A549 (cell line): ENCODE results near the gene C1orf185. TPM values are rescaled to one million over a fixed set of nuclear protein-coding genes. Genes with fewer than 3 reads are reported as not detected.

Experiments
- ATAC-seq, 2 experiments: fragments of 200-7000 bp in 1 of 2; fragments of >200 bp in 1 of 2; cut with Nextera tagmentation in 1 of 2; cut with Tn5 transposase in 1 of 2; 3 replicates each; pipeline versions ENCODE4 v1.8.0 to v1.9.1; 2018 to 2020; ENCODE audit warnings: mild to moderate bottlenecking in 1 of 2, moderate library complexity in 1 of 2
- CTCF ChIA-PET: fragments of 300-600 bp; sonication (Branson Sonifier 250); formaldehyde crosslinking; extraction: SDS; loops from one replicate; lab custom pipeline; 2021; ENCODE audit warnings: antibody characterized with exemption, inconsistent platforms; lab: Yijun Ruan, JAX
- POLR2A ChIA-PET: fragments of 350-600 bp; formaldehyde crosslinking; extraction: SDS; loops from one replicate; lab custom pipeline; 2021; ENCODE audit warnings: antibody characterized with exemption, inconsistent platforms; lab: Yijun Ruan, JAX
- DNase-seq, 2 experiments: peaks; one replicate each; pipeline versions ENCODE4 v3.0.0 to v3.0.0-alpha.2; 2011 to 2016; ENCODE audit warnings: low read depth in 1 of 2, low spot score in 1 of 2
- FAIRE-seq: peaks from 2 replicates; lab custom pipeline; 2011; peaks lifted over from hg19 to GRCh38; lab: Jason Lieb, UNC
- H3K27ac ChIP-seq, 2 experiments: fragments of >200 bp; sonication (Bioruptor Twin); formaldehyde crosslinking; 3 replicates each; pipeline ENCODE4 v1.5.1; 2016 to 2017
- H3K4me1 ChIP-seq: fragments of >200 bp; sonication (Bioruptor Twin); formaldehyde crosslinking; 3 replicates; pipeline ENCODE4 v1.6.1; 2016
- H3K4me2 ChIP-seq: fragments of >200 bp; sonication (Bioruptor Twin); formaldehyde crosslinking; 3 replicates; pipeline ENCODE4 v1.6.1; 2016
- H3K4me3 ChIP-seq: fragments of >200 bp; sonication (Bioruptor Twin); formaldehyde crosslinking; 3 replicates; pipeline ENCODE4 v1.5.1; 2016
- H3K9me3 ChIP-seq: fragments of >200 bp; sonication (Bioruptor Twin); formaldehyde crosslinking; 3 replicates; pipeline ENCODE4 v1.6.1; 2016
- BCL3 ChIP-seq: fragments of >200 bp; sonication (Bioruptor Twin); formaldehyde crosslinking; IDR thresholded peaks from 3 replicates; pipeline ENCODE4 v1.6.1; 2016
- CBX2 ChIP-seq: fragments of 200-600 bp; sonication (generic); IDR thresholded peaks from 2 replicates; pipeline ENCODE4 v1.6.1; 2016; ENCODE audit warnings: low read depth, mild to moderate bottlenecking, borderline replicate concordance
- CBX8 ChIP-seq: fragments of 200-600 bp; sonication (generic); IDR thresholded peaks from 2 replicates; pipeline ENCODE4 v1.6.1; 2016
- EHF ChIP-seq: fragments of 250-450 bp; sonication (Bioruptor Pico); IDR thresholded peaks from 2 replicates; pipeline ENCODE4 v1.5.0; 2020; ENCODE audit warnings: mild to moderate bottlenecking
- FOSB ChIP-seq: fragments of 250-450 bp; sonication (Bioruptor Pico); IDR thresholded peaks from 2 replicates; pipeline ENCODE4 v1.5.0; 2020; ENCODE audit warnings: mild to moderate bottlenecking, moderate library complexity
- FOSL2 ChIP-seq, 2 experiments: fragments of 450-650 bp in 1 of 2; fragments of >200 bp in 1 of 2; sonication (Bioruptor Twin) in 1 of 2; formaldehyde crosslinking; IDR thresholded peaks; 2 replicates each; pipeline versions ENCODE4 v1.5.0 to v1.6.1; 2016 to 2020; ENCODE audit warnings: mild to moderate bottlenecking in 1 of 2, moderate library complexity in 1 of 2
- GATA3 ChIP-seq: IDR thresholded peaks from 2 replicates; pipeline ENCODE4 v1.6.1; 2012; ENCODE audit warnings: borderline replicate concordance
- HES2 ChIP-seq: fragments of >200 bp; sonication (Bioruptor Twin); formaldehyde crosslinking; IDR thresholded peaks from 2 replicates; pipeline ENCODE4 v1.6.1; 2016
- HEYL ChIP-seq: fragments of 250-450 bp; sonication (Bioruptor Pico); IDR thresholded peaks from 2 replicates; pipeline ENCODE4 v1.8.0; 2021; ENCODE audit warnings: mild to moderate bottlenecking, moderate library complexity
- HOXA7 ChIP-seq: fragments of 250-450 bp; sonication (Bioruptor Pico); IDR thresholded peaks from 2 replicates; pipeline ENCODE4 v1.5.0; 2020; ENCODE audit warnings: mild to moderate bottlenecking, moderate library complexity
- HOXB13 ChIP-seq: fragments of 250-450 bp; sonication (Bioruptor Pico); IDR thresholded peaks from 2 replicates; pipeline ENCODE4 v1.5.0; 2020; ENCODE audit warnings: low read depth, mild to moderate bottlenecking, moderate library complexity
- MAFK ChIP-seq: fragments of 450-650 bp; IDR thresholded peaks from 2 replicates; pipeline ENCODE4 v1.6.1; 2014; ENCODE audit not compliant: partially characterized antibody
- MAX ChIP-seq: IDR thresholded peaks from 2 replicates; pipeline ENCODE4 v1.6.1; 2012
- MAZ ChIP-seq: fragments of 150-350 bp; IDR thresholded peaks from 2 replicates; pipeline ENCODE4 v1.6.1; 2014; ENCODE audit warnings: antibody characterized with exemption, low read depth, low read length, borderline replicate concordance
- MYC ChIP-seq: IDR thresholded peaks from 2 replicates; pipeline ENCODE4 v1.6.1; 2012; ENCODE audit warnings: mild to moderate bottlenecking, inconsistent platforms, low read length, improper control_type of control experiment, borderline replicate concordance
- POLR2A ChIP-seq: IDR thresholded peaks from 2 replicates; pipeline ENCODE4 v1.6.1; 2012; ENCODE audit warnings: mild to moderate bottlenecking, low read length
- RCOR1 ChIP-seq: fragments of 150-350 bp; IDR thresholded peaks from 2 replicates; pipeline ENCODE4 v1.6.1; 2014; ENCODE audit warnings: antibody characterized with exemption, low read length, low read depth
- RFX5 ChIP-seq: fragments of 450-650 bp; IDR thresholded peaks from 2 replicates; pipeline ENCODE4 v1.7.1; 2014; ENCODE audit warnings: antibody characterized with exemption, mild to moderate bottlenecking, moderate library complexity
- ZNF302 ChIP-seq: fragments of 250-450 bp; sonication (Bioruptor Pico); IDR thresholded peaks from 2 replicates; pipeline ENCODE4 v1.9.0; 2021; ENCODE audit warnings: inconsistent platforms, mild to moderate bottlenecking, moderate library complexity
- WGBS: methylation state at CpG from one replicate; pipeline ENCODE4 v1.1.6; 2017; ENCODE audit errors: missing lambda C conversion rate; 5-methylcytosine and 5-hydroxymethylcytosine counted together
- polyA plus RNA-seq, 4 experiments: library from polyadenylated mRNA; depleted of rRNA in 3 of 4; stranded (reverse); fragments of >200 nt; fragmentation: RNase III in 1 of 4; extraction: RNeasy Plus Mini Kit Qiagen cat#74134 plus additional on column Dnase treatment in 1 of 4; gene quantifications; 2 replicates in 3 of 4; 3 replicates in 1 of 4; pipeline ENCODE4 v1.2.3, GENCODE V29; 2011 to 2017
- TF ChIP-seq, protein P1 (sequence below): fragments of 250-450 bp; sonication (Bioruptor Pico); IDR thresholded peaks from 2 replicates; pipeline ENCODE4 v1.5.0; 2021; ENCODE audit warnings: mild to moderate bottlenecking, moderate library complexity, borderline replicate concordance

C1orf185 gene
- polyA plus RNA-seq, 2 of the 4 experiments (the other 2 are of a cell fraction): not detected

GRCh38 chr1:51061231-51061918 lies 40.7 kb upstream of the C1orf185 start:
- DNase-seq (no peak), ATAC-seq (no peak)
- ChIA-PET CTCF (interaction anchor here (1.1 to 1.7 kb wide), 2 partner anchors 20 to 312 kb away, joined by 3 read pairs; no protein-coding TSS in a partner anchor), POLR2A (no interaction called here)
- no peak overlapping the region for H3K4me3 ChIP-seq
- WGBS: 74% methylated on average over 2 of the region's 2 CpGs
- no peak overlapping the region for H3K4me2 ChIP-seq
- TF ChIP-seq FOSB (CRISPR knock-in tag): no peak
- TF ChIP-seq GATA3: no peak
- TF ChIP-seq CBX8: no peak
- no peak for TF ChIP-seq EHF (CRISPR knock-in tag)
- TF ChIP-seq RFX5: no peak
- no peak for TF ChIP-seq MYC
- TF ChIP-seq HEYL (CRISPR knock-in tag): no peak
- TF ChIP-seq, all 56 proteins: peak for 0
- peaks cover 15% of the 10 kb centered on the region; the same call in 2 of the 3 replicates for H3K4me1 ChIP-seq
- H3K27ac ChIP-seq: no peak overlapping the region
- H3K9me3 ChIP-seq: 0 out of 3 replicates have a peak, but pooled peaks cover 4% of the 10 kb centered on the region
- FAIRE-seq: no peak

- ChIA-PET POLR2A (no interaction called here), CTCF (interaction anchor here (0.6 to 1.6 kb wide), 3 partner anchors 125 to 400 kb away, joined by 3 to 4 read pairs (median 3); no protein-coding TSS in a partner anchor)
- FAIRE-seq (no peak), ATAC-seq (peak; percentile 59 to 85), DNase-seq (peak; percentile 17 to 67)
- Histone ChIP-seq H3K9me3 (0 out of 3 replicates have a peak, but pooled peaks cover 4% of the 10 kb centered on the region), H3K27ac (peak overlapping the region; percentile 34 to 74; a peak in 5 of 6 replicates), H3K4me3 (no peak overlapping the region), H3K4me1 (peaks cover 15% of the 10 kb centered on the region; the same call in 2 of the 3 replicates), H3K4me2 (peak overlapping the region; percentile 13)
- no peak for TF ChIP-seq HES2
- peak; percentile 10 for TF ChIP-seq MAFK
- 0 out of 2 replicates have a peak, but pooled peaks have one; percentile 14 for TF ChIP-seq MAX
- no peak for TF ChIP-seq HOXA7 (CRISPR knock-in tag)
- TF ChIP-seq FOSL2 (IDR thresholded peaks at IDR 0.05): no peak
- TF ChIP-seq FOSL2 (CRISPR knock-in tag; IDR thresholded peaks at IDR 0.05): peak; percentile 52
- no peak for TF ChIP-seq MAZ
- TF ChIP-seq CBX2: no peak
Measured at GRCh38 chr1:51063121-51063520, 38.9 kb upstream of the C1orf185 start.

DNA sequence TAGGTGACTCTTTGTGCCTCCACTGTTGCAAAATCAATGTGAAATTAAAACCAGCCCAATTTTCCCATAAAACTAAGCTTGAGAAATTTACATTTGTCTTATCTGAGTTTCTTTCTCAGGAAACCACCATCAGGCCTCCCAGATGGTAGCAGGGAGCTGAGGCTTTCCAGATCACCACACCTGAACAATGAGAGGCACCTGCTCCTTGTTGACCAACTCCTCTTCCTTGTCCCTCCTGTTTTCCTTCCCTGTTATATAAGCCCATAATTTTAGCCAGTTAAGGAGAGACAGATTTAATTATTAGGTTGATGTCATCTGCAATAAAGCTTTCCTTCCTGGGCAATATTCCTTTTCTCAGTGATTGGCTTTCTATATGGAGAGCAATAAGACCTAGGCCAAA lies 32.0 kb upstream of the C1orf185 start:
- DNase-seq: no peak

More for the DNA sequence above, 32.0 kb upstream of the C1orf185 start:
- no peak overlapping the region for H3K4me2 ChIP-seq
- FAIRE-seq: no peak
- H3K9me3 ChIP-seq: no peaks in the 10 kb centered on the region
- ChIA-PET CTCF (no interaction called here), POLR2A (no interaction called here)
- ATAC-seq: no peak
- no peak overlapping the region for H3K27ac ChIP-seq
- no peak overlapping the region for H3K4me3 ChIP-seq
- TF ChIP-seq, protein P1, sequence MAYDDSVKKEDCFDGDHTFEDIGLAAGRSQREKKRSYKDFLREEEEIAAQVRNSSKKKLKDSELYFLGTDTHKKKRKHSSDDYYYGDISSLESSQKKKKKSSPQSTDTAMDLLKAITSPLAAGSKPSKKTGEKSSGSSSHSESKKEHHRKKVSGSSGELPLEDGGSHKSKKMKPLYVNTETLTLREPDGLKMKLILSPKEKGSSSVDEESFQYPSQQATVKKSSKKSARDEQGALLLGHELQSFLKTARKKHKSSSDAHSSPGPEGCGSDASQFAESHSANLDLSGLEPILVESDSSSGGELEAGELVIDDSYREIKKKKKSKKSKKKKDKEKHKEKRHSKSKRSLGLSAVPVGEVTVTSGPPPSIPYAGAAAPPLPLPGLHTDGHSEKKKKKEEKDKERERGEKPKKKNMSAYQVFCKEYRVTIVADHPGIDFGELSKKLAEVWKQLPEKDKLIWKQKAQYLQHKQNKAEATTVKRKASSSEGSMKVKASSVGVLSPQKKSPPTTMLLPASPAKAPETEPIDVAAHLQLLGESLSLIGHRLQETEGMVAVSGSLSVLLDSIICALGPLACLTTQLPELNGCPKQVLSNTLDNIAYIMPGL (CRISPR knock-in tag): no peak
- TF ChIP-seq HOXB13 (CRISPR knock-in tag): no peak
- no peak for TF ChIP-seq BCL3
- TF ChIP-seq ZNF302 (CRISPR knock-in tag): no peak
- no peak for TF ChIP-seq POLR2A
- no peak for TF ChIP-seq RCOR1
- H3K4me1 ChIP-seq: no peaks in the 10 kb centered on the region
